AG08395 (cell line): ENCODE results near the gene MYOCOS.

Source experiments
- DNase-seq: peaks from one replicate; pipeline ENCODE4 v3.0.0; 2012; ENCODE audit warnings: mixed read lengths, low spot score

MYOCOS gene

GRCh38 chr1:171663036-171663853 is 41.2 kb downstream of the MYOCOS start:
- peak; percentile 18 for DNase-seq

GRCh38 chr1:171663854-171664575 is 42.0 kb downstream of the MYOCOS start:
- DNase-seq, result peak; percentile 73

GRCh38 chr1:171664976-171665375 is 42.9 kb downstream of the MYOCOS start:
- peak; percentile 45 for DNase-seq

GRCh38 chr1:171666114-171666769 is 44.2 kb downstream of the MYOCOS start:
- DNase-seq, result no peak

- no peak for DNase-seq
Measured at GRCh38 chr1:171668372-171668771, 46.3 kb downstream of the MYOCOS start.

- no peak for DNase-seq
Measured at GRCh38 chr1:171670739-171671138, 48.7 kb downstream of the MYOCOS start.

GRCh38 chr1:171674431-171675405 is 52.7 kb downstream of the MYOCOS start:
- DNase-seq, result no peak
